ENCODE measurements around the gene ANKRD6. TPM values are rescaled to one million over a fixed set of nuclear protein-coding genes. Genes with fewer than 3 reads are reported as not detected.

Gene ANKRD6
- total RNA-seq, 1 experiment from 2014 or later: 20.5 TPM

DNA sequence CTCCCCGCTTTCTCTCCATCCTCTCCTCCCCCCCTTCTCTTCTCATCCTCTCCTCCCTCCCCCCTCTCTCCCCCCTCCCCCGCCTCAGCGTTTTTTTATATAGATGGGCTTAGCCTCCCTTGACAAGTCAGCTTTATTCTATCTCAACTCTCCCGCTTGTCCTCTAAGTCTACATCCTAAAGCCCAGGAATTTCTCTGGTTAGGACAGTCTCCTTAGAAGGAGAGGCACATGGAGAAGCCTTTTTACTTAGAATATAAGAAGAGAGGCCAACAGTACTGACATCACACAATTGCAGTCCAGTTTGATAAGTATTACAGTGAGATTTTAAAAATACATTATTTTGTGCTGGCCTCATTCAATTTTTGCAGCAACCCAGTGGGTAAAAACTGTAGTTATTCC is 122.1 kb downstream of the ANKRD6 start:
- H3K27me3 Mint-ChIP-seq (ENCODE audit: insufficient read depth, unreplicated experiment): no peaks in the 10 kb centered on the region
- Histone ChIP-seq H3K4me1 (no peaks in the 10 kb centered on the region), H3K27me3 (replicated peaks; ENCODE audit: control insufficient read depth, insufficient read depth, low read length) (no peaks in the 10 kb centered on the region), H3K36me3 (ENCODE audit: control insufficient read depth, insufficient read depth, low read length) (no peaks in the 10 kb centered on the region), H3K4me3 (ENCODE audit: low read depth, low read length) (no peak overlapping the region), H3K9me3 (no peaks in the 10 kb centered on the region; the same call in 1 of the 2 replicates)
- no peak overlapping the region for H3K27ac Mint-ChIP-seq (ENCODE audit: unreplicated experiment)
- intact Hi-C loops (cut with micrococcal nuclease; ENCODE audit: unreplicated experiment): no loop called here
- peaks cover 13% of the 10 kb centered on the region for H3K9me3 Mint-ChIP-seq (ENCODE audit: unreplicated experiment)
- BruUV-seq (replicated peaks): no TSS peak
- no peaks in the 10 kb centered on the region for H3K36me3 Mint-ChIP-seq (ENCODE audit: insufficient read depth, unreplicated experiment)
- DNase-seq: no peak
- H3K4me3 Mint-ChIP-seq (ENCODE audit: unreplicated experiment): no peak overlapping the region
- ChIA-PET CTCF (no interaction called here), POLR2A (no interaction called here)
- H3K4me1 Mint-ChIP-seq (ENCODE audit: low read depth, unreplicated experiment): no peaks in the 10 kb centered on the region
- TF ChIP-seq, protein P1, sequence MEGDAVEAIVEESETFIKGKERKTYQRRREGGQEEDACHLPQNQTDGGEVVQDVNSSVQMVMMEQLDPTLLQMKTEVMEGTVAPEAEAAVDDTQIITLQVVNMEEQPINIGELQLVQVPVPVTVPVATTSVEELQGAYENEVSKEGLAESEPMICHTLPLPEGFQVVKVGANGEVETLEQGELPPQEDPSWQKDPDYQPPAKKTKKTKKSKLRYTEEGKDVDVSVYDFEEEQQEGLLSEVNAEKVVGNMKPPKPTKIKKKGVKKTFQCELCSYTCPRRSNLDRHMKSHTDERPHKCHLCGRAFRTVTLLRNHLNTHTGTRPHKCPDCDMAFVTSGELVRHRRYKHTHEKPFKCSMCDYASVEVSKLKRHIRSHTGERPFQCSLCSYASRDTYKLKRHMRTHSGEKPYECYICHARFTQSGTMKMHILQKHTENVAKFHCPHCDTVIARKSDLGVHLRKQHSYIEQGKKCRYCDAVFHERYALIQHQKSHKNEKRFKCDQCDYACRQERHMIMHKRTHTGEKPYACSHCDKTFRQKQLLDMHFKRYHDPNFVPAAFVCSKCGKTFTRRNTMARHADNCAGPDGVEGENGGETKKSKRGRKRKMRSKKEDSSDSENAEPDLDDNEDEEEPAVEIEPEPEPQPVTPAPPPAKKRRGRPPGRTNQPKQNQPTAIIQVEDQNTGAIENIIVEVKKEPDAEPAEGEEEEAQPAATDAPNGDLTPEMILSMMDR (IDR thresholded peaks at IDR 0.05; ENCODE audit: insufficient read depth in 1 of 2, low read depth in 1 of 2, low read length in 1 of 2, severe bottlenecking in 1 of 2, unreplicated experiment in 1 of 2): no peak

DNA sequence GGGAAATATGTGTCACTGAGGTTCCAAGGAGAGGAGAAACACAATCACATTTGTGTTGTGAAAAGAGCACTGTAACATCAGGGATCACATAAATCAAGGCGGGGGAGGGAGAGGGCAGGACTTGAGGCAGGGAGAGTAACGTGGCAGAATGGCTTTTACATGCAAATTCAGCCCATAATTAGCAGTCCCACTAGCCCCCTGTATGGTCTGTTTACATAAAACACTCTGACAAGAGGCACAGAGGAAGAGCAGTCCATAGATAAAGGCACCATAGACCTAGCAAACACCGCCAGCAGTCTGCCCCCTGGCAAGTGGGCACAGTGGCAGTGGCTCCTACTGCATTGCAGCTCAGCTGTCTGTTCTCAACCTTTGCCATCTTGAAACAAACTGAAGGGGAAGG is 122.9 kb downstream of the ANKRD6 start:
- intact Hi-C loops (cut with micrococcal nuclease; ENCODE audit: unreplicated experiment): no loop called here
- Histone ChIP-seq H3K36me3 (ENCODE audit: control insufficient read depth, insufficient read depth, low read length) (no peaks in the 10 kb centered on the region), H3K27me3 (replicated peaks; ENCODE audit: control insufficient read depth, insufficient read depth, low read length) (no peaks in the 10 kb centered on the region), H3K4me3 (ENCODE audit: low read depth, low read length) (no peak overlapping the region), H3K9me3 (no peaks in the 10 kb centered on the region; the same call in 1 of the 2 replicates), H3K4me1 (no peaks in the 10 kb centered on the region)
- ChIA-PET CTCF (no interaction called here), POLR2A (no interaction called here)
- Mint-ChIP-seq H3K27me3 (ENCODE audit: insufficient read depth, unreplicated experiment) (no peaks in the 10 kb centered on the region), H3K9me3 (ENCODE audit: unreplicated experiment) (peaks cover 13% of the 10 kb centered on the region), H3K36me3 (ENCODE audit: insufficient read depth, unreplicated experiment) (no peaks in the 10 kb centered on the region), H3K27ac (ENCODE audit: unreplicated experiment) (no peak overlapping the region), H3K4me3 (ENCODE audit: unreplicated experiment) (no peak overlapping the region), H3K4me1 (ENCODE audit: low read depth, unreplicated experiment) (no peaks in the 10 kb centered on the region)
- TF ChIP-seq, protein P1 (IDR thresholded peaks at IDR 0.05; ENCODE audit: insufficient read depth in 1 of 2, low read depth in 1 of 2, low read length in 1 of 2, severe bottlenecking in 1 of 2, unreplicated experiment in 1 of 2): no peak
- no TSS peak for BruUV-seq (replicated peaks)
- no peak for DNase-seq

DNA sequence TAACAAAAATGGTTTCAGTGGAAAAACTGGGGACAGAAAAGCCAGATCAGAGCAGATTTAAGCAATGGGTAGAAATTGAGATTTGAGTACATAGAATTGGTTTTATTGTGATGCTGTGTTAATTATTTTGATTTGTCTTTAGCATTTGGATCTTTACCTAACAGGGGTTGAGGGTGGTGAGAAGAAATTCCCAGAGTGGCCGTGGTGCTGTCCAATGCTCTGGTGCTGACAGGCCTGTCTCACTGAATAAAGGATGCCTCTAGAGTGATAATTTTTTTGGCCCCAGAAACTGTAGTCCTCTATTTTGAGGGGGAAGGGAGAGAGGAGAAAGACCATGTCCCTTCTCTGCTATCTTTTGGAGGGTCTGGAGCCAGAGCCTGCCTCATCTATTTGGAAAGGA is 126.5 kb downstream of the ANKRD6 start:
- H3K27me3 Mint-ChIP-seq (ENCODE audit: insufficient read depth, unreplicated experiment): no peaks in the 10 kb centered on the region
- no TSS peak for BruUV-seq (replicated peaks)

More for the DNA sequence above, 126.5 kb downstream of the ANKRD6 start:
- no peak overlapping the region for H3K4me3 ChIP-seq (ENCODE audit: low read depth, low read length)
- Mint-ChIP-seq H3K27ac (ENCODE audit: unreplicated experiment) (no peak overlapping the region), H3K9me3 (ENCODE audit: unreplicated experiment) (peaks cover 13% of the 10 kb centered on the region), H3K36me3 (ENCODE audit: insufficient read depth, unreplicated experiment) (no peaks in the 10 kb centered on the region), H3K4me1 (ENCODE audit: low read depth, unreplicated experiment) (no peaks in the 10 kb centered on the region), H3K4me3 (ENCODE audit: unreplicated experiment) (no peak overlapping the region)
- ChIA-PET POLR2A (no interaction called here), CTCF (no interaction called here)
- no peaks in the 10 kb centered on the region for H3K4me1 ChIP-seq
- intact Hi-C loops (cut with micrococcal nuclease; ENCODE audit: unreplicated experiment): no loop called here
- H3K9me3 ChIP-seq: no peaks in the 10 kb centered on the region; the same call in 1 of the 2 replicates
- H3K27me3 ChIP-seq (replicated peaks; ENCODE audit: control insufficient read depth, insufficient read depth, low read length): no peaks in the 10 kb centered on the region
- DNase-seq: peak in 1 of 2 experiments; percentile 23
- H3K36me3 ChIP-seq (ENCODE audit: control insufficient read depth, insufficient read depth, low read length): no peaks in the 10 kb centered on the region
- TF ChIP-seq, protein P1 (IDR thresholded peaks at IDR 0.05; ENCODE audit: insufficient read depth in 1 of 2, low read depth in 1 of 2, low read length in 1 of 2, severe bottlenecking in 1 of 2, unreplicated experiment in 1 of 2): no peak

Data from Caco-2 (cell line).